Epithelial cell of umbilical artery (primary cell): ENCODE results near the gene KLK6. TPM values are rescaled to one million over a fixed set of nuclear protein-coding genes. Genes with fewer than 3 reads are reported as not detected.

Experiments
- total RNA-seq: library from RNA; depleted of rRNA; stranded (reverse); fragments of >200 nt; gene quantifications from 2 replicates; pipeline ENCODE4 v1.2.3, GENCODE V29; 2014

The KLK6 gene
- total RNA-seq, result 0.32 TPM in 1 of 2 replicates, not detected in the other

DNA sequence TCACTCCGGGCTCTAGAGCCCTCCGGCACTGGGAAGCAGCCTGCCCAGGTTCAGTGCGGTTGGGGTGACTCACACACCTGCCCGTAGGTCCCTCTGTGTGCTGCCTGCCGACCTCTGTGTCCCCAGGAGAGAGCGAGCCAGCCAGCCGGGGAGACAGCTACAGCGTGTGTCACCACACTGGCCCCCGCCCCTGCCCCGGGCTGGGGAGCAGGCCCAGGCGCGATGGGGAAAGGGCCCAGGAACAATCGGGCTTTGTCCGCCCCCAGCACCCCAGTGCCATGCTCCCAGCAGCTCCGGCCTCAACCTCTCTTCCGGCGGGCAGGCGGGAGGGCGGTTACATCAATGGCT lies at the start of gene KLK6:
Gene KLK6, minus strand, starts transcription at position 179 of the 348 bp plus-strand sequence. CDS start 1,487 bp downstream, outside the sequence.

DNA sequence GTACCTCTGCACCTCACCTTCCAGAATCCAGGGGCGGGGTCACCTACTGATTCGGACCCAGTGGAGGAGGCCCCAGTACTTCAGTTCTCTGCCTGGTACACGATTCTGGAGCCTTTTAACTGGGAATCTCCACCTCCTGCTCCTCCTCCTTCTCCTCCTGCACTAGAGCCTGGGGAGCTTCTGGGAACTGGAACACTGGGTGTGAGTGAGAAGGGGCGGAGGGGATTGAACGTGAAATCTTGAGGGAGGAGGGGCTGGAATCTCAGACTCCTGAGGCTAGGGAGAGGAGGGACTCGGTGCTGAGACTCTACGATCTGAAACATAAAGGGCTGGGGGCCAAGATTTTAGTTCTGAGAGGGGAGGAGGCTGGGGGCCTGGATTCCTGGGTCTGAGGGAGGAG lies 32.1 kb upstream of the KLK6 start, which contains the start of gene KLK8:
Gene KLK8, minus strand, starts transcription at position 90 of the 400 bp plus-strand sequence. CDS start 437 bp downstream, outside the sequence.

DNA sequence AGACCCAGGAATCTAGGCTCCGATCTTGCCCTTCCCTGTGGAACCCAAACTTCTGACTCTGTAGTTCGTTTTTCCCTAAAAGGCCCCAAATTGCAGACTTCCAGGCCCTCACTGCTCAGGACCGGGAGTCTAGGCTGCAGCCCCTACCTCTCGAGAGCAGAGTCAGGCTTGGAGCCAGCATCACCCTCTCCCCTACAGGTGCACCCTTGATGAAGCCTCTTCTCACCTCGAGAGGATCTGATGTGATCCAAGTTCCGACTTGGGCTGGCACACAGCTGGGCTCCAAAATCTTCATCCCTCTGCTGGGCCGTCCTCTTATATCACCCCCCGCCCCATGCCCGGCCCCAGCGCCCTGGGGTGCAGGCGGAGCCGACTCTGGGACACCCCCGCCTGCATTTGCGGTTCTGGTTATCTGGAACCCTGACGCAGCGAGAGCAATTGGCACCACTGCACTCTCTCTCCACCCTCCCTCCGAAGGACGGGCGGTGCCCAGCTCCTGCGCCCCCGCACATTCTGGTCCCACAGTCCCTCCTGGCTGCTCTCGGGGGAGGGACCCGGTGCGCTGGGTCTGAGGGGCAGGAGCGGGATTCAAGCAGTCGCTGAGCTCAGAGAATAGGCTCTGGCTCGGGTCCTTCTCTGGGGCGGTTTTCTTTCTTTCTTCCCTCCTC lies 14.4 kb upstream of the KLK6 start, which contains the start of gene KLK7:
Gene KLK7, minus strand, starts transcription at position 293 of the 668 bp plus-strand sequence. CDS start 1,518 bp downstream, outside the sequence.

DNA sequence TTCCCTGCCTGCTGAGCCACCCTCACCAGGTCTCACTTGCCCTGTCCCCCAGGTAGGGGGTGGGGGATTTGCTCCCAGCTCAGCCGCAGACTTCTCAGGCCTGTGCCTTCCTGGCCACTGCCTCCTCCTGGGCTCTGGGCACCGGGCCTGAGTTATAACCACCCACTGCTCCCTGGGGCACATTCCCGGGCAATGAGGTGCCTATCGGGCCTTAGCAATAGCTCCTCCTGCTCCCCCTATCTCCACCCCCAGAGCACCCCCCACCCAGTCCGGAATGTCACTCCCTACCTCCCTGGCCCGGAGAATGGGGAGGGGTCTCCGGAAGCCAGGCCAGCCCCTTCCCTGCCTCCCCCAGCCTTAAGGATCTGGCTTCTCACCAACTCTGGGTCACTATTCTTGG lies 16.5 kb downstream of the KLK6 start, which contains the start of gene KLK5:
Gene KLK5, minus strand, starts transcription at position 129 of the 400 bp plus-strand sequence. CDS start 381 bp downstream, outside the sequence.

DNA sequence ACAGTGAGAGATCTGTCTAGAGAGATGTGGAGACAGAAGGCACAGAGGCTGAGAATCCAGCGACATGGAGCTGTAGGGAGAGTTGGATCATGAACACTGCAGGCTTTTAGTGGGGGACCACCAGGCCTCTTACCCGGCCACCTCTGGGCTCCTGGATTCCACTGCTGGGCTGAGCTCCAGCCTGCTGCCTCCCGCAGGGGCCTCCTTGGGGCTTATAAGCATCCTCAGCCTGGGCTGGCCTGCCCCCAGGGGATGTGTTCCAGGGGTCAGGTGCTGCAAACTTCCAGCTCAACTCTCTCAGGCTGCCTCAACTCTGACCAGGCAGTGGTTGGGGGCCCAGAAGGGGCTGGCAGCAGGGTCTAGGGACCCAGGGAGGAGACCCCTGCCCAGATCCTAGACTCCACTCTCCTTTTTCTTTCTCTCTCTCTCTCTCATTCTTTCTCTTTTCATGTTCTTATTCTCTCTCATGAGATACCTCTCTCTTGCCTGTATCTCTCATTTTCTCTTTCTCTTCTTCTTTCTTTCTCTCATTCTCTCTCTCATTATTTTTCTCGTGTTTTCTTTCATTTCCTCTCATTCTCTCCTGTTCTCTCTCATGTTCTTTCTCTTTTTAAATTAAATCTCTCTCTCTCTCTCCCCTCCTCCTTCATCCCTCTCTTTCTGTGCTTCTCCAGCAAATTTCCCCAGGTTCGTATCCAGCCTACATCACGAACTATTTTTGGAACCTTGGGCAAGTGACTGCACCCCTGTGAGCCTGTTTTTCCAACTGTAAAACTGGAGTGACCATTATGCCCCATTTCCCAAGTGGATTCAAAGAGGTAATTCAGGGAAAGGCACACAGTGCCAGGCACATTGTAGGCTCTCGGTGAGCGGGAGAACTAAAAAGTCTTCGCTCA lies 57.9 kb downstream of the KLK6 start, which contains the start of gene KLK4:
Gene KLK4, minus strand, starts transcription at position 190 of the 896 bp plus-strand sequence. CDS start 657 bp downstream, outside the sequence.

Other genes with a start within 250 kb of the KLK6 start
- 0.97 and 1.8 TPM in 2 replicates for gene SHANK1, start 249.8 kb downstream of the KLK6 start, total RNA-seq
- gene CLEC11A, start 246.2 kb downstream of the KLK6 start, total RNA-seq, result 22.4 and 27.4 TPM in 2 replicates
- gene GPR32, start 199.1 kb downstream of the KLK6 start, total RNA-seq, result not detected in 2 replicates
- not detected in 2 replicates for gene ACP4, start 179.2 kb downstream of the KLK6 start, total RNA-seq
- not detected in 2 replicates for gene KLK1, start 145.8 kb downstream of the KLK6 start, total RNA-seq
- not detected in 2 replicates for gene KLK15, start 136.0 kb downstream of the KLK6 start, total RNA-seq
- gene KLK3, start 114.7 kb downstream of the KLK6 start, total RNA-seq, result not detected in 2 replicates
- not detected in 2 replicates for gene KLK2, start 96.2 kb downstream of the KLK6 start, total RNA-seq
- not detected in 2 replicates for gene KLK4, start 58.2 kb downstream of the KLK6 start, total RNA-seq
- not detected in 2 replicates for gene KLK5, start 16.6 kb downstream of the KLK6 start, total RNA-seq
- gene KLK7, start 14.3 kb upstream of the KLK6 start, total RNA-seq, result not detected in 2 replicates
- gene KLK8, start 32.0 kb upstream of the KLK6 start, total RNA-seq, result not detected in 2 replicates
- not detected in 2 replicates for gene KLK10, start 50.1 kb upstream of the KLK6 start, total RNA-seq
- not detected in 2 replicates for gene KLK11, start 57.0 kb upstream of the KLK6 start, total RNA-seq
- not detected in 2 replicates for gene KLK12, start 65.4 kb upstream of the KLK6 start, total RNA-seq
- not detected in 2 replicates for gene KLK13, start 95.5 kb upstream of the KLK6 start, total RNA-seq
- gene KLK14, start 113.3 kb upstream of the KLK6 start, total RNA-seq, result under 0.01 TPM in 1 of 2 replicates, not detected in the other
- gene CTU1, start 138.8 kb upstream of the KLK6 start, total RNA-seq, result 9.7 and 10.8 TPM in 2 replicates
- not detected in 2 replicates for gene SIGLEC9, start 155.3 kb upstream of the KLK6 start, total RNA-seq
- not detected in 2 replicates for gene SIGLEC7, start 172.7 kb upstream of the KLK6 start, total RNA-seq